ENCODE results near the gene MBNL1. TPM values are rescaled to one million over a fixed set of nuclear protein-coding genes. Genes with fewer than 3 reads are reported as not detected.
A peak's percentile ranks its signal among the peaks of the same experiment; 100 is the strongest.

Gene MBNL1
- total RNA-seq, result 54.8 and 79.5 TPM in 2 replicates

GRCh38 chr3:152268555-152269055 is at the start of gene MBNL1:
MBNL1 (plus strand) TSS chr3:152268929; CDS start chr3:152300194, 31,265 bp downstream.
- Histone ChIP-seq H3K4me3 (ENCODE audit: low read depth, low read length) (peak within 1 kb of the TSS; percentile 57), H3K27me3 (ENCODE audit: control insufficient read depth, insufficient read depth, low read length) (no peaks in the 10 kb centered on the region), H3K36me3 (ENCODE audit: control insufficient read depth, insufficient read depth, low read length) (no peaks in the 10 kb centered on the region)
- no peak for TF ChIP-seq CTCF (IDR thresholded peaks at IDR 0.05; ENCODE audit: insufficient read depth, low read length, severe bottlenecking)
- DNase-seq (ENCODE audit: low read depth) (peak; percentile 68), FAIRE-seq (no peak)

- no peak for TF ChIP-seq CTCF (IDR thresholded peaks at IDR 0.05; ENCODE audit: insufficient read depth, low read length, severe bottlenecking)
- DNase-seq (ENCODE audit: low read depth), result no peak
- FAIRE-seq, result no peak
- Histone ChIP-seq H3K27me3 (ENCODE audit: control insufficient read depth, insufficient read depth, low read length) (no peaks in the 10 kb centered on the region), H3K4me3 (ENCODE audit: low read depth, low read length) (no peak overlapping the region), H3K36me3 (ENCODE audit: control insufficient read depth, insufficient read depth, low read length) (no peaks in the 10 kb centered on the region)
These were observed 49.5 kb upstream of the MBNL1 start for GRCh38 chr3:152219216-152219615.

- DNase-seq (ENCODE audit: low read depth) (no peak), FAIRE-seq (no peak)
- Histone ChIP-seq H3K27me3 (ENCODE audit: control insufficient read depth, insufficient read depth, low read length) (no peaks in the 10 kb centered on the region), H3K4me3 (ENCODE audit: low read depth, low read length) (no peak overlapping the region), H3K36me3 (ENCODE audit: control insufficient read depth, insufficient read depth, low read length) (no peaks in the 10 kb centered on the region)
- no peak for TF ChIP-seq CTCF (IDR thresholded peaks at IDR 0.05; ENCODE audit: insufficient read depth, low read length, severe bottlenecking)
These were observed 48.9 kb upstream of the MBNL1 start for GRCh38 chr3:152219769-152220255.

GRCh38 chr3:152222327-152222726 is 46.4 kb upstream of the MBNL1 start:
- H3K4me3 ChIP-seq (ENCODE audit: low read depth, low read length), result no peak overlapping the region
- H3K27me3 ChIP-seq (ENCODE audit: control insufficient read depth, insufficient read depth, low read length), result no peaks in the 10 kb centered on the region
- TF ChIP-seq CTCF (IDR thresholded peaks at IDR 0.05; ENCODE audit: insufficient read depth, low read length, severe bottlenecking), result no peak
- DNase-seq (ENCODE audit: low read depth), result peak; percentile 71
- no peaks in the 10 kb centered on the region for H3K36me3 ChIP-seq (ENCODE audit: control insufficient read depth, insufficient read depth, low read length)
- no peak for FAIRE-seq

GRCh38 chr3:152225201-152225600 is 43.5 kb upstream of the MBNL1 start:
- no peak for DNase-seq (ENCODE audit: low read depth)
- no peak for TF ChIP-seq CTCF (IDR thresholded peaks at IDR 0.05; ENCODE audit: insufficient read depth, low read length, severe bottlenecking)
- H3K36me3 ChIP-seq (ENCODE audit: control insufficient read depth, insufficient read depth, low read length), result no peaks in the 10 kb centered on the region
- no peaks in the 10 kb centered on the region for H3K27me3 ChIP-seq (ENCODE audit: control insufficient read depth, insufficient read depth, low read length)
- no peak for FAIRE-seq
- no peak overlapping the region for H3K4me3 ChIP-seq (ENCODE audit: low read depth, low read length)

GRCh38 chr3:152226176-152226575 is 42.6 kb upstream of the MBNL1 start:
- DNase-seq (ENCODE audit: low read depth), result no peak
- no peak for TF ChIP-seq CTCF (IDR thresholded peaks at IDR 0.05; ENCODE audit: insufficient read depth, low read length, severe bottlenecking)
- H3K4me3 ChIP-seq (ENCODE audit: low read depth, low read length), result no peak overlapping the region
- H3K27me3 ChIP-seq (ENCODE audit: control insufficient read depth, insufficient read depth, low read length), result no peaks in the 10 kb centered on the region
- H3K36me3 ChIP-seq (ENCODE audit: control insufficient read depth, insufficient read depth, low read length), result no peaks in the 10 kb centered on the region
- FAIRE-seq, result no peak
